Brain microvascular endothelial cell (primary cell): ENCODE data around the gene SF3B5.

Experiments used
- DNase-seq: peaks from one replicate; pipeline ENCODE4 v3.0.0-alpha.2; 2020
- H3K27ac ChIP-seq: fragments of 250-450 bp; sonication (Bioruptor Pico); 2 replicates; pipeline ENCODE4 v1.5.1; 2020; ENCODE audit warnings: mild to moderate bottlenecking, moderate library complexity
- H3K27me3 ChIP-seq: fragments of 250-450 bp; sonication (Bioruptor Pico); replicated peaks from 2 replicates; pipeline ENCODE4 v1.5.1; 2020; ENCODE audit warnings: mild to moderate bottlenecking
- H3K36me3 ChIP-seq: fragments of 250-450 bp; sonication (Bioruptor Pico); replicated peaks from 2 replicates; pipeline ENCODE4 v1.5.1; 2020; ENCODE audit warnings: mild to moderate bottlenecking
- H3K4me3 ChIP-seq: 2 replicates; pipeline ENCODE4 v1.5.1; 2011; ENCODE audit warnings: low read depth, mild to moderate bottlenecking, control low read depth, low read length, moderate library complexity
- CTCF ChIP-seq: IDR thresholded peaks from 2 replicates; pipeline ENCODE4 v1.5.1; 2011; ENCODE audit warnings: low read depth, mild to moderate bottlenecking, moderate library complexity, low read length, control low read depth, inconsistent platforms; ENCODE audit errors: missing control alignments
- in situ Hi-C: cut with HindIII; loops from 2 replicates; pipeline ENCODE4 v1.10.0; 2017; ENCODE audit warnings: low sequenced_read_pairs, low pct_ligation_motif_present

The SF3B5 gene

GRCh38 chr6:144119376-144119775 lies 24.0 kb upstream of the SF3B5 start:
- no peak for DNase-seq
- Histone ChIP-seq H3K27me3 (no peaks in the 10 kb centered on the region), H3K27ac (no peak overlapping the region), H3K36me3 (no peaks in the 10 kb centered on the region), H3K4me3 (no peak overlapping the region)
- in situ Hi-C loops, result loop anchor here (25.0 kb wide), 2 partner anchors 168 to 368 kb away; partner anchors contain the start of gene UTRN
- TF ChIP-seq CTCF, result no peak

GRCh38 chr6:144115219-144115618 lies 19.8 kb upstream of the SF3B5 start:
- in situ Hi-C loops, result loop anchor here (25.0 kb wide), 2 partner anchors 172 to 372 kb away; partner anchors contain the start of gene UTRN

GRCh38 chr6:144113366-144113765 lies 18.0 kb upstream of the SF3B5 start:
- H3K27ac ChIP-seq, result no peak overlapping the region
- DNase-seq, result no peak
- in situ Hi-C loops, result loop anchor here (25.0 kb wide), 2 partner anchors 174 to 374 kb away; partner anchors contain the start of gene UTRN
- no peak for TF ChIP-seq CTCF
- no peaks in the 10 kb centered on the region for H3K27me3 ChIP-seq
- H3K4me3 ChIP-seq, result no peak overlapping the region
- H3K36me3 ChIP-seq, result no peaks in the 10 kb centered on the region

More at GRCh38 chr6:144115219-144115618, 19.8 kb upstream of the SF3B5 start:
- H3K4me3 ChIP-seq, result no peak overlapping the region
- no peaks in the 10 kb centered on the region for H3K27me3 ChIP-seq
- no peak for TF ChIP-seq CTCF
- no peaks in the 10 kb centered on the region for H3K36me3 ChIP-seq
- H3K27ac ChIP-seq, result no peak overlapping the region
- DNase-seq, result no peak

- no peak for TF ChIP-seq CTCF
Measured at GRCh38 chr6:144110210-144110609, 14.8 kb upstream of the SF3B5 start.

GRCh38 chr6:144106206-144106605 lies 10.8 kb upstream of the SF3B5 start:
- Histone ChIP-seq H3K4me3 (no peak overlapping the region), H3K27me3 (no peaks in the 10 kb centered on the region), H3K27ac (no peak overlapping the region), H3K36me3 (no peaks in the 10 kb centered on the region)
- in situ Hi-C loops, result loop anchor here (25.0 kb wide), 2 partner anchors 181 to 381 kb away; partner anchors contain the start of gene UTRN
- DNase-seq, result no peak
- TF ChIP-seq CTCF, result no peak

More at GRCh38 chr6:144110210-144110609, 14.8 kb upstream of the SF3B5 start:
- no peaks in the 10 kb centered on the region for H3K36me3 ChIP-seq
- no peak overlapping the region for H3K4me3 ChIP-seq
- in situ Hi-C loops, result loop anchor here (25.0 kb wide), 2 partner anchors 177 to 377 kb away; partner anchors contain the start of gene UTRN
- no peak overlapping the region for H3K27ac ChIP-seq
- no peaks in the 10 kb centered on the region for H3K27me3 ChIP-seq
- DNase-seq, result no peak
